Esophagus mucosa (tissue), 1 donor: ENCODE data around the gene SLC35E2B. TPM values are rescaled to one million over a fixed set of nuclear protein-coding genes. Genes with fewer than 3 reads are reported as not detected.

ENCODE experiments used
- total RNA-seq: library from RNA; stranded (reverse); gene quantifications from one replicate; pipeline ENCODE4 v1.2.4, GENCODE V29; 2023
- donor health status: DM: yes; HTN: yes; CAD: no.

SLC35E2B gene
- total RNA-seq, 1 donor from 2014 or later: 17.4 TPM

Other genes with a start within 250 kb of the SLC35E2B start
- 2.1 TPM for gene ATAD3C, start 243.1 kb downstream of the SLC35E2B start, total RNA-seq
- 13.7 TPM for gene ATAD3B, start 221.0 kb downstream of the SLC35E2B start, total RNA-seq
- gene ATAD3A, start 180.6 kb downstream of the SLC35E2B start, total RNA-seq: 23.2 TPM
- not detected for gene TMEM240, start 152.2 kb downstream of the SLC35E2B start, total RNA-seq
- 106 TPM for gene SSU72, start 117.9 kb downstream of the SLC35E2B start, total RNA-seq
- 5.7 TPM for gene FNDC10, start 92.7 kb downstream of the SLC35E2B start, total RNA-seq
- 87.5 TPM for gene MIB2, start 77.3 kb downstream of the SLC35E2B start, total RNA-seq
- gene MMP23B, start 60.6 kb downstream of the SLC35E2B start, total RNA-seq: 0.92 TPM
- 10.9 TPM for gene CDK11B, start 33.8 kb downstream of the SLC35E2B start, total RNA-seq
- gene CDK11A, start 31.6 kb upstream of the SLC35E2B start, total RNA-seq: 15.7 TPM
- 31.8 TPM for gene NADK, start 85.7 kb upstream of the SLC35E2B start, total RNA-seq
- gene GNB1, start 198.3 kb upstream of the SLC35E2B start, total RNA-seq: 148 TPM
- gene CALML6, start 222.5 kb upstream of the SLC35E2B start, total RNA-seq: 0.20 TPM
- 0.32 TPM for gene TMEM52, start 226.5 kb upstream of the SLC35E2B start, total RNA-seq